Dermis microvascular lymphatic vessel endothelial cell (primary cell): Measurements from ENCODE around the gene TBX4. TPM values are rescaled to one million over a fixed set of nuclear protein-coding genes. Genes with fewer than 3 reads are reported as not detected.
"Not testable (repeated sequence)": the region's sequence is repeated elsewhere in the genome, so short reads cannot be mapped to it uniquely, and the experiment has no call there.

Experiments used
- DNase-seq, 2 donors: peaks; one replicate each; pipeline versions ENCODE4 v3.0.0 to v3.0.0-alpha.2; 2010; ENCODE audit warnings: low read depth in 2 of 2
- total RNA-seq: library from RNA; depleted of rRNA; stranded (reverse); fragments of >200 nt; gene quantifications from 2 replicates; pipeline ENCODE4 v1.2.1, GENCODE V29; 2014

TBX4 gene
- total RNA-seq, 1 donor from 2014 or later = not detected

- no peak for DNase-seq
Measured at GRCh38 chr17:61519754-61520440, 67.7 kb downstream of the TBX4 start.

- DNase-seq = no peak
Measured at GRCh38 chr17:61520897-61521296, 68.7 kb downstream of the TBX4 start.

- DNase-seq = no peak
Measured at GRCh38 chr17:61522088-61522487, 69.9 kb downstream of the TBX4 start.

GRCh38 chr17:61524319-61524718, 72.1 kb downstream of the TBX4 start:
- DNase-seq = no peak

DNA sequence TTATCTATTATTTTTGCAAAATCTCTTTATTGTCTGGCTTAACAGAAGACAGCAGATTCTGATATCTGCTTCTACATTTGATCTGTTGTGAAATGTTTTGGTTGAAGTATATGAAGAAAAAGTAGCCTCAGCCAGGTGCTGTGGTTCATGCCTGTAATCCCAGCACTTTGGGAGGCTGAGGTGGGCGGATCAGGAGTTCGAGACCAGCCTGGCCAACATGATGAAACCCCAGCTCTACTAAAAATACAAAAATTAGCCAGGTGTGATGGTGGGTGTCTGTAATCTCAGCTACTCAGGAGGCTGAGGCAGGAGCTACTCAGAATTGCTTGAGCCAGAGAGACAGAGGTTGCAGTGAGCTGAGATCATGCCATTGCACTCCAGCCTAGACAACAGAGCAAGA, 75.2 kb downstream of the TBX4 start:
- DNase-seq = not testable (repeated sequence)

- DNase-seq = no peak
Measured at GRCh38 chr17:61528171-61528570, 75.9 kb downstream of the TBX4 start.

DNA sequence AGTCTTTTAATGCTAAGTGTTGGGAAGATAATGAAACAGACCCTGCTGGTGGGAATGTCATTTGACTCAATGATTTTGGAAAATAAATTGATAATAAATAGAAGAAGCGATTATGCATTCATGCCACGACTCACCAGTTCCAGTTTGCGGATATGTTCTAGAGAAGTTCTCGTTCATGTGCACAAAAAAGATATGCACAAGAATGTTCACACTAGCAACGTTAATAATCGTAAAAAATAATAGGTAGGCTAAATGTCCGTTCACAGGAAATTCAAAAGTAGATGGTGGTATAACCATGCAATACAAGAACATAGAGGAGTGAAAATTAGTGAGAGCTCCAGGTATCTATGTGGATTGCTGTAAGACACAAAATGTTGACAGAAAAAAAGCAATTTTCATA, 79.0 kb downstream of the TBX4 start:
- DNase-seq = no peak

DNA sequence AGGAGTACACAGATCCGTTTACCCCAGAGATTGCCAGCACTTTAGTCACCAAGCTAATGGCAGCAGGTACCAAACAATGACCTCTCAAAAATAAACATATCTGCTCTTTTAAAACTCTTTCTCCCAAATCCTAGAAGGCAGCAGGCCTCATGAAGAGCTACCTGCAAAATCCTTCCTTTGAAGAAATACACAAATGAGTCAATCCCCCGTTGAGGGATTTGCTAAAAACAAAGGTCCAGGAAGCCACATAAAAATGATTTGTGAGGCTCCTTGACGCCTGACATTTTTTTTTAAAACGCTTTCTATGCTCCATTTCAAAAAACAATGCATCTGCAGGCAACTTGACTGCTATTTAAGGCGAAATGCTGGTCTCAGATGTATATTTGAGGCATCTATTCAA, 80.6 kb downstream of the TBX4 start:
- no peak for DNase-seq

DNA sequence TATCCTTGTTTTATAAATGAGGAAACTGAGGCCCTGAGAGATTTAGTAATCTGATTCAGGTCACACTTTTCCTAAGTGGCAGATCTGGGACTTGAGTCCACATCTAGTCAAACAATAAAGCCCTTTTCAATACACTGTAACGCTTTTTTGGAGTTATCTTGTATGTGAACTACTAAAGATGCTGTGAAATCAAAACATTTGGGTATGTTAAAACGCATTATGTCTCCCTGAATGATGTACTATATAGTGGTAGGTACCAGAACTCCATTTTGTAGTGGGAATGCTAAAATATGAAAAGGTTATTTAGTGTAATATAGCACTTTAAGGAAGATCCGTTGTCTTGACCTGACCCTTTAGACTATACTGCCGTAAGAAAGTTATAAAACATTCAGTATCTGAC, 81.6 kb downstream of the TBX4 start:
- DNase-seq = no peak

GRCh38 chr17:61534414-61534813, 82.2 kb downstream of the TBX4 start:
- no peak for DNase-seq

Other genes starting within 250 kb of the TBX4 start
- gene TBX2, start 52.6 kb upstream of the TBX4 start, total RNA-seq = 0.13 TPM in 1 of 2 replicates, not detected in the other
- not detected in 2 replicates for gene NACA2, start 138.8 kb downstream of the TBX4 start, total RNA-seq